ENCODE results near the gene NAP1L4. TPM values are rescaled to one million over a fixed set of nuclear protein-coding genes. Genes with fewer than 3 reads are reported as not detected.

The NAP1L4 gene
- total and polyA plus RNA-seq, 2 of the 4 experiments (the other 2 are of a cell fraction) = 71.5 to 80.7 TPM

DNA sequence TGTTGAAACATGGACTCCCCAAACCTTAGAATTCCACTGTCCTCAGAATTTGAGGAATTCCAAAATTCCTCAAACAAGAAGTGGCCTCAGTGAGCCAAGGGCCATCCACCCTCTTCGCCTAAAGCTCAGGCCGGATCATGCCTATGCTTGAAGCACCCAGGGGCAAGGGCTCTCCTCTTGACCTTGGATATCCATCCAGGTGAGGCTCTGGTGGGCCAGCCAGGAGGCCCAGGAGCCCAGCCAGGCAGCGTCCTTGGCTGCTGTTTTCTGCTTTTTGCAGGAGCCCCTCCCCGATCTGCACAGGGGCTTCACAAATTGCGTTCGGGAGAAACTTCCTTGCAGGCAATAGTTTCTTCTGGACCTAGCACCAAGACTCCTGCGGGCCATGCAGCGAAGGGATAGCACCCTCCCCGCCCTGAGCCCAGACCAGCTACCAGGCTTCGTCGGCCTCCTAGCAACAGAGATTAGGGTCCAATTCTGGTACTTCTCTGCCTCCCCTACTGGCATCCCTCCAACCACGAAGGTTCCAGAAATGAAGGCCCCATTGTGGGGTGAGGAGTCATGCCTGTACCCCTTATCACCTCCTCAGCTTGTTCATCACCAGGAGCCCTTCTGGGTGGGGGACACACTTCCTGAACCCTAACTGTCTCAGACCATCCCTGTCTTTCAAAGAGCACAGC lies 64.9 kb downstream of the NAP1L4 start (continued):
- no peak for TF ChIP-seq RAD21 (IDR thresholded peaks at IDR 0.05; ENCODE audit: low read length)

- Histone ChIP-seq H3K23ac (ENCODE audit: low read depth, low read length) (0 out of 2 replicates have a peak overlapping the region, but pooled peaks have one; percentile 32), H4K20me1 (ENCODE audit: insufficient read depth, low read length) (peaks cover 23% of the 10 kb centered on the region), H3K14ac (replicated peaks; ENCODE audit: low read depth, low read length) (no peak overlapping the region), H3K36me3 (ENCODE audit: control insufficient read depth, insufficient read depth, low read length) (no peaks in the 10 kb centered on the region), H2BK15ac (ENCODE audit: low read depth, low read length) (no peak overlapping the region), H3K9me3 (ENCODE audit: control insufficient read depth, insufficient read depth, low read length) (no peaks in the 10 kb centered on the region), H3K18ac (ENCODE audit: low read depth, low read length) (no peak overlapping the region), H4K91ac (ENCODE audit: insufficient read depth, low read depth, low read length) (no peak overlapping the region), H3K4me1 (ENCODE audit: control insufficient read depth, insufficient read depth, low read length) (peaks cover 11% of the 10 kb centered on the region), H3K4ac (ENCODE audit: low read depth, low read length) (no peak overlapping the region), H3K27ac (ENCODE audit: insufficient read depth, low read length) (no peak overlapping the region), H3K4me3 (ENCODE audit: insufficient read depth, low read depth, low read length) (no peak overlapping the region), H2BK120ac (ENCODE audit: low read depth, low read length) (no peak overlapping the region), H3K9ac (ENCODE audit: low read depth, low read length) (no peak overlapping the region), H3K4me2 (ENCODE audit: low read depth, low read length) (no peak overlapping the region), H2AK5ac (ENCODE audit: low read depth, low read length) (no peak overlapping the region), H2BK20ac (ENCODE audit: low read depth, low read length) (no peak overlapping the region), H3K56ac (ENCODE audit: extremely low read depth, insufficient read depth, low read length) (no peak overlapping the region), H4K5ac (ENCODE audit: low read depth, low read length) (no peak overlapping the region), H3K79me1 (ENCODE audit: low read depth in 1 of 2, low read length in 2 of 2) (peaks cover 6 to 34% of the 10 kb centered on the region in 2 experiments; a peak in 3 of 4 replicates), H2AK9ac (replicated peaks; ENCODE audit: low read depth, low read length, poor library complexity) (no peak overlapping the region), H2AFZ (replicated peaks; ENCODE audit: low read length, poor library complexity) (no peak overlapping the region), H3K27me3 (ENCODE audit: control insufficient read depth, insufficient read depth, low read length) (no peaks in the 10 kb centered on the region), H3K9me1 (ENCODE audit: insufficient read depth, low read length) (peaks cover 13% of the 10 kb centered on the region), H2BK5ac (ENCODE audit: low read depth, low read length, poor library complexity, severe bottlenecking) (no peak overlapping the region), H4K8ac (ENCODE audit: low read depth in 2 of 2, low read length in 2 of 2) (no peak overlapping the region)
- 98% methylated on average over 6 of the region's 11 CpGs; no CpG with 5 or more reads in 1 of the 2 experiments for WGBS, 2 experiments (ENCODE audit: extremely low coverage in 2 of 2, insufficient read length in 1 of 2)
- ChIA-PET CTCF (no interaction called here), POLR2A (ENCODE audit: unreplicated experiment) (interaction anchor here (0.6 kb wide), 1 partner anchor 35 kb away, joined by 3 read pairs; no protein-coding TSS in a partner anchor)
- DNase-seq = no peak
- TF ChIP-seq BHLHE40 (IDR thresholded peaks at IDR 0.05; ENCODE audit: low read depth, low read length) (no peak), RFX5 (IDR thresholded peaks at IDR 0.05; ENCODE audit: low read depth, low read length) (no peak), POLR2A (IDR thresholded peaks at IDR 0.05; ENCODE audit: low read depth, low read length) (no peak), FOS (IDR thresholded peaks at IDR 0.05; ENCODE audit: low read depth, low read length) (no peak), MXI1 (IDR thresholded peaks at IDR 0.05; ENCODE audit: borderline replicate concordance, low read depth, low read length) (no peak), RAD21 (IDR thresholded peaks at IDR 0.05; ENCODE audit: low read length) (no peak), CHD1 (IDR thresholded peaks at IDR 0.05; ENCODE audit: low read depth, low read length) (no peak), NFE2L2 (IDR thresholded peaks at IDR 0.05; ENCODE audit: low read depth, low read length) (no peak), CEBPB (IDR thresholded peaks at IDR 0.05; ENCODE audit: low read depth, low read length) (no peak)
- TF ChIP-seq, protein P1, sequence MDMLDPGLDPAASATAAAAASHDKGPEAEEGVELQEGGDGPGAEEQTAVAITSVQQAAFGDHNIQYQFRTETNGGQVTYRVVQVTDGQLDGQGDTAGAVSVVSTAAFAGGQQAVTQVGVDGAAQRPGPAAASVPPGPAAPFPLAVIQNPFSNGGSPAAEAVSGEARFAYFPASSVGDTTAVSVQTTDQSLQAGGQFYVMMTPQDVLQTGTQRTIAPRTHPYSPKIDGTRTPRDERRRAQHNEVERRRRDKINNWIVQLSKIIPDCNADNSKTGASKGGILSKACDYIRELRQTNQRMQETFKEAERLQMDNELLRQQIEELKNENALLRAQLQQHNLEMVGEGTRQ (IDR thresholded peaks at IDR 0.05; ENCODE audit: low read depth, low read length) = no peak
- BruUV-seq (replicated peaks) = no TSS peak
- ATAC-seq (ENCODE audit: low read depth) = no peak
- in situ Hi-C loops (cut with MboI; ENCODE audit: low sequenced_read_pairs) = no loop called here
- dilution Hi-C loops (cut with HindIII; ENCODE audit: low sequenced_read_pairs, unreplicated experiment) = no loop called here
- intact Hi-C loops (cut with micrococcal nuclease) = no loop called here
Observed at GRCh38 chr11:2926611-2927051, 65.5 kb downstream of the NAP1L4 start.

Data from IMR-90 (cell line).